IMR-90 (cell line): Measurements from ENCODE around the gene SMCO4. TPM values are rescaled to one million over a fixed set of nuclear protein-coding genes. Genes with fewer than 3 reads are reported as not detected.

Experiments
- ATAC-seq: fragments of 200-7000 bp; cut with Tn5 transposase; 2 replicates; pipeline ENCODE4 v1.9.1; 2020; ENCODE audit warnings: low read depth, mild to moderate bottlenecking, moderate library complexity
- BruUV-seq: library from RNA; stranded (reverse); fragments of 400-500 nt; replicated peaks from 2 replicates; lab custom pipeline; 2021; lab: Mats Ljungman, UMichigan
- CTCF ChIA-PET: fragments of 300-600 bp; formaldehyde crosslinking; extraction: SDS; loops from one replicate; lab custom pipeline; 2021; ENCODE audit warnings: antibody characterized with exemption; lab: Yijun Ruan, JAX
- POLR2A ChIA-PET: fragments of 300-600 bp; sonication (Branson Sonifier 250); formaldehyde crosslinking; loops from one replicate; lab custom pipeline; 2022; ENCODE audit warnings: antibody characterized with exemption; ENCODE audit not compliant: unreplicated experiment; lab: Charles Lee
- DNase-seq: peaks from one replicate; pipeline ENCODE4 v3.0.0; 2013
- H2AFZ ChIP-seq: replicated peaks from 2 replicates; pipeline ENCODE3; 2013; ENCODE audit warnings: low read length, mild to moderate bottlenecking; ENCODE audit not compliant: poor library complexity
- H2AK5ac ChIP-seq: 2 replicates; pipeline ENCODE4 v1.6.1; 2013; ENCODE audit warnings: low read depth, low read length, inconsistent platforms
- H2AK9ac ChIP-seq: replicated peaks from 2 replicates; pipeline ENCODE3; 2013; ENCODE audit warnings: mild to moderate bottlenecking, low read depth, low read length, moderate library complexity; ENCODE audit not compliant: poor library complexity
- H2BK120ac ChIP-seq: 2 replicates; pipeline ENCODE4 v1.6.1; 2013; ENCODE audit warnings: low read depth, low read length, inconsistent platforms
- H2BK15ac ChIP-seq: 3 replicates; pipeline ENCODE4 v1.6.1; 2013; ENCODE audit warnings: low read depth, low read length, inconsistent platforms
- H2BK20ac ChIP-seq: 2 replicates; pipeline ENCODE4 v1.6.1; 2013; ENCODE audit warnings: low read depth, mild to moderate bottlenecking, inconsistent platforms, low read length, moderate library complexity
- H2BK5ac ChIP-seq: 2 replicates; pipeline ENCODE4 v1.6.1; 2013; ENCODE audit warnings: mild to moderate bottlenecking, low read depth, low read length, inconsistent platforms; ENCODE audit not compliant: poor library complexity, severe bottlenecking
- H3K14ac ChIP-seq: replicated peaks from 2 replicates; pipeline ENCODE4 v1.6.1; 2013; ENCODE audit warnings: low read depth, low read length, inconsistent platforms
- H3K18ac ChIP-seq: 2 replicates; pipeline ENCODE4 v1.6.1; 2013; ENCODE audit warnings: low read depth, low read length, control low read depth
- H3K23ac ChIP-seq: 2 replicates; pipeline ENCODE4 v1.6.1; 2013; ENCODE audit warnings: low read depth, low read length, inconsistent platforms
- H3K27ac ChIP-seq: 2 replicates; pipeline ENCODE4 v1.5.1; 2013; ENCODE audit warnings: mild to moderate bottlenecking, control low read depth, low read length; ENCODE audit not compliant: insufficient read depth
- H3K27me3 ChIP-seq: 2 replicates; pipeline ENCODE4 v1.6.1; 2013; ENCODE audit warnings: low read length; ENCODE audit not compliant: control insufficient read depth, insufficient read depth
- H3K36me3 ChIP-seq: 2 replicates; pipeline ENCODE4 v1.6.1; 2013; ENCODE audit warnings: low read length, mixed read lengths; ENCODE audit not compliant: control insufficient read depth, insufficient read depth
- H3K4ac ChIP-seq: 2 replicates; pipeline ENCODE4 v1.6.1; 2013; ENCODE audit warnings: low read depth, low read length, inconsistent platforms
- H3K4me1 ChIP-seq: 2 replicates; pipeline ENCODE4 v1.6.1; 2013; ENCODE audit warnings: low read length, mixed read lengths; ENCODE audit not compliant: control insufficient read depth, insufficient read depth
- H3K4me2 ChIP-seq: 2 replicates; pipeline ENCODE4 v1.6.1; 2013; ENCODE audit warnings: low read depth, mild to moderate bottlenecking, control low read depth, low read length, moderate library complexity
- H3K4me3 ChIP-seq: 2 replicates; pipeline ENCODE4 v1.5.1; 2013; ENCODE audit warnings: low read depth, mild to moderate bottlenecking, control low read depth, low read length, moderate library complexity; ENCODE audit not compliant: insufficient read depth
- H3K56ac ChIP-seq: 2 replicates; pipeline ENCODE4 v1.6.1; 2013; ENCODE audit warnings: low read length, inconsistent platforms; ENCODE audit not compliant: insufficient read depth; ENCODE audit errors: extremely low read depth
- H3K79me1 ChIP-seq, 2 experiments: 2 replicates each; pipeline ENCODE4 v1.6.1; 2013; ENCODE audit warnings: low read length in 2 of 2, inconsistent platforms in 1 of 2, low read depth in 1 of 2
- H3K9ac ChIP-seq: 2 replicates; pipeline ENCODE4 v1.6.1; 2013; ENCODE audit warnings: low read depth, low read length, control low read depth
- H3K9me1 ChIP-seq: 2 replicates; pipeline ENCODE4 v1.6.1; 2013; ENCODE audit warnings: low read length, inconsistent platforms; ENCODE audit not compliant: insufficient read depth
- H3K9me3 ChIP-seq: 2 replicates; pipeline ENCODE4 v1.6.1; 2013; ENCODE audit warnings: low read length; ENCODE audit not compliant: control insufficient read depth, insufficient read depth
- H4K20me1 ChIP-seq: 2 replicates; pipeline ENCODE4 v1.6.1; 2013; ENCODE audit warnings: low read length, inconsistent platforms; ENCODE audit not compliant: insufficient read depth
- H4K5ac ChIP-seq: 2 replicates; pipeline ENCODE4 v1.6.1; 2013; ENCODE audit warnings: mild to moderate bottlenecking, low read depth, low read length, control low read depth
- H4K8ac ChIP-seq, 2 experiments: 2 replicates each; pipeline ENCODE4 v1.6.1; 2013; ENCODE audit warnings: low read depth in 2 of 2, low read length in 2 of 2, control low read depth in 1 of 2, inconsistent platforms in 1 of 2
- H4K91ac ChIP-seq: 2 replicates; pipeline ENCODE4 v1.6.1; 2013; ENCODE audit warnings: low read depth, low read length, inconsistent platforms; ENCODE audit not compliant: insufficient read depth
- CEBPB ChIP-seq: IDR thresholded peaks from 2 replicates; pipeline ENCODE4 v1.6.1; 2012; ENCODE audit warnings: low read depth, low read length, improper control_type of control experiment
- RAD21 ChIP-seq: IDR thresholded peaks from 2 replicates; pipeline ENCODE4 v1.6.1; 2012; ENCODE audit warnings: low read length, improper control_type of control experiment
- RFX5 ChIP-seq: IDR thresholded peaks from 2 replicates; pipeline ENCODE4 v1.8.0; 2012; ENCODE audit warnings: low read depth, mild to moderate bottlenecking, low read length, moderate library complexity
- WGBS, 2 experiments: methylation state at CpG; one replicate each; pipeline versions ENCODE4 v1.1.5 to v1.1.7; 2013; ENCODE audit warnings: missing lambda C conversion rate in 2 of 2; ENCODE audit not compliant: insufficient read length in 1 of 2; ENCODE audit errors: extremely low coverage in 2 of 2; 5-methylcytosine and 5-hydroxymethylcytosine counted together
- dilution Hi-C: fragments of 300-500 bp; cut with HindIII; formaldehyde crosslinking; loops from one replicate; pipeline ENCODE4 v1.14.3; 2018; ENCODE audit warnings: low sequenced_read_pairs; ENCODE audit not compliant: unreplicated experiment
- in situ Hi-C: fragments of 300-500 bp; cut with MboI; formaldehyde crosslinking; loops from 3 replicates; pipeline ENCODE4 v1.14.3; 2019; ENCODE audit warnings: low sequenced_read_pairs, inconsistent platforms, mixed read lengths
- intact Hi-C: fragments of 100-400 bp; cut with micrococcal nuclease; formaldehyde crosslinking; loops from 2 replicates; pipeline ENCODE4 v1.10.0; 2022
- polyA plus RNA-seq, 3 experiments: library from polyadenylated mRNA; depleted of rRNA; stranded (reverse); fragments of >200 nt; gene quantifications; 2 replicates each; pipeline ENCODE4 v1.2.3, GENCODE V29; 2012; ENCODE audit warnings: low replicate concordance in 1 of 3
- total RNA-seq: library from RNA; depleted of rRNA; stranded (reverse); fragments of >200 nt; gene quantifications from 2 replicates; pipeline ENCODE4 v1.2.3, GENCODE V29; 2012

SMCO4 gene
- total and polyA plus RNA-seq, 2 of the 4 experiments (the other 2 are of a cell fraction), result 2.2 to 17.7 TPM

- TF ChIP-seq RAD21 (no peak), CEBPB (no peak), RFX5 (no peak)
- Histone ChIP-seq H2BK20ac (no peak overlapping the region), H3K23ac (no peak overlapping the region), H3K56ac (no peak overlapping the region), H2AK5ac (no peak overlapping the region), H3K9me3 (no peaks in the 10 kb centered on the region; the same call in 1 of the 2 replicates), H3K27ac (no peak overlapping the region), H4K91ac (no peak overlapping the region), H3K4ac (no peak overlapping the region), H3K9ac (no peak overlapping the region), H2AFZ (no peak overlapping the region), H3K14ac (no peak overlapping the region), H3K9me1 (0 out of 2 replicates have a peak, but pooled peaks cover 3% of the 10 kb centered on the region), H3K79me1 (no peaks in the 10 kb centered on the region), H3K4me3 (no peak overlapping the region), H3K4me1 (peaks cover 6% of the 10 kb centered on the region), H2BK120ac (no peak overlapping the region), H4K8ac (no peak overlapping the region), H3K27me3 (no peaks in the 10 kb centered on the region), H3K36me3 (no peaks in the 10 kb centered on the region), H4K5ac (no peak overlapping the region), H3K18ac (no peak overlapping the region), H2BK5ac (no peak overlapping the region), H3K4me2 (no peak overlapping the region), H2AK9ac (no peak overlapping the region), H2BK15ac (no peak overlapping the region), H4K20me1 (no peaks in the 10 kb centered on the region; the same call in 1 of the 2 replicates)
- ChIA-PET POLR2A (no interaction called here), CTCF (no interaction called here)
- intact Hi-C loops (no loop called here), in situ Hi-C loops (no loop called here), dilution Hi-C loops (no loop called here)
- BruUV-seq, result no TSS peak
- ATAC-seq, result no peak
- no peak for DNase-seq
- WGBS, 2 experiments, result no CpG with 5 or more reads among the region's 1 CpG
These were observed 69.1 kb downstream of the SMCO4 start for GRCh38 chr11:93474123-93474522.
